Measurements from ENCODE around the gene ABR.
"Not testable (repeated sequence)": the region's sequence is repeated elsewhere in the genome, so short reads cannot be mapped to it uniquely, and the experiment has no call there.

Gene ABR

GRCh38 chr17:1124896-1125787 is 54.6 kb downstream of the ABR start:
- no peak for DNase-seq (ENCODE audit: low read depth)
- H3K4me3 ChIP-seq (ENCODE audit: low read depth, low read length), result no peak overlapping the region
- TF ChIP-seq CTCF (IDR thresholded peaks at IDR 0.05; ENCODE audit: control insufficient read depth, extremely low read depth, insufficient read depth), result no peak

GRCh38 chr17:1123921-1124715 is 55.7 kb downstream of the ABR start:
- no peak for TF ChIP-seq CTCF (IDR thresholded peaks at IDR 0.05; ENCODE audit: control insufficient read depth, extremely low read depth, insufficient read depth)
- DNase-seq (ENCODE audit: low read depth), result no peak
- H3K4me3 ChIP-seq (ENCODE audit: low read depth, low read length), result no peak overlapping the region

- H3K4me3 ChIP-seq (ENCODE audit: low read depth, low read length), result no peak overlapping the region
- DNase-seq (ENCODE audit: low read depth), result no peak
- TF ChIP-seq CTCF (IDR thresholded peaks at IDR 0.05; ENCODE audit: control insufficient read depth, extremely low read depth, insufficient read depth), result no peak
Observed at GRCh38 chr17:1123393-1123831, 56.4 kb downstream of the ABR start.

GRCh38 chr17:1122533-1123392 is 57.0 kb downstream of the ABR start:
- H3K4me3 ChIP-seq (ENCODE audit: low read depth, low read length), result no peak overlapping the region
- DNase-seq (ENCODE audit: low read depth), result no peak
- TF ChIP-seq CTCF (IDR thresholded peaks at IDR 0.05; ENCODE audit: control insufficient read depth, extremely low read depth, insufficient read depth), result peak; percentile 83

GRCh38 chr17:1121442-1121817 is 58.4 kb downstream of the ABR start:
- H3K4me3 ChIP-seq (ENCODE audit: low read depth, low read length); DNase-seq (ENCODE audit: low read depth): not testable (repeated sequence)

GRCh38 chr17:1120596-1121441 is 59.0 kb downstream of the ABR start:
- TF ChIP-seq CTCF (IDR thresholded peaks at IDR 0.05; ENCODE audit: control insufficient read depth, extremely low read depth, insufficient read depth), result no peak
- no peak overlapping the region for H3K4me3 ChIP-seq (ENCODE audit: low read depth, low read length)
- no peak for DNase-seq (ENCODE audit: low read depth)

Measured in LNCaP clone FGC (cell line).